ENCODE data around the gene GAREM1. TPM values are rescaled to one million over a fixed set of nuclear protein-coding genes. Genes with fewer than 3 reads are reported as not detected.

GAREM1 gene
- total RNA-seq, 1 donor from 2014 or later: 40.3 TPM

DNA sequence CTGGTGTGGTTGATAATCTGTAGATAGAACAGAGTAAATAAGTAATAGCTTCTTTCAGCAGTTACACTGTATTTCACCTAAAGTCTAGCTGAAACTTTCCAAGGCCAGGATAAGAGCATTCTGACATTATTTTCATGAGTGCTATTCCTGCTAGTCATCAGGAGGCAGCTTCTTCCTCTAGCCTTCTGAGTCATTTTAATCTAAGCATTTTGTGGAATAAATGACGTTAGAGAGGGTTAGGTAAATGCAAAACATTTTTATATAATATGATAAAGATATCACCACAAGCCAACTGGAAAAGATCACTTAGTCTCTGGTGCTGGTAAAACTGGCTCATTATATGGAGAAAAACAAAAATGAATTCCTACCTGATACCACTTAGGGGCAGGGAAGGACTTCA lies 142.3 kb downstream of the GAREM1 start:
- DNase-seq (ENCODE audit: low read depth): no peak

DNA sequence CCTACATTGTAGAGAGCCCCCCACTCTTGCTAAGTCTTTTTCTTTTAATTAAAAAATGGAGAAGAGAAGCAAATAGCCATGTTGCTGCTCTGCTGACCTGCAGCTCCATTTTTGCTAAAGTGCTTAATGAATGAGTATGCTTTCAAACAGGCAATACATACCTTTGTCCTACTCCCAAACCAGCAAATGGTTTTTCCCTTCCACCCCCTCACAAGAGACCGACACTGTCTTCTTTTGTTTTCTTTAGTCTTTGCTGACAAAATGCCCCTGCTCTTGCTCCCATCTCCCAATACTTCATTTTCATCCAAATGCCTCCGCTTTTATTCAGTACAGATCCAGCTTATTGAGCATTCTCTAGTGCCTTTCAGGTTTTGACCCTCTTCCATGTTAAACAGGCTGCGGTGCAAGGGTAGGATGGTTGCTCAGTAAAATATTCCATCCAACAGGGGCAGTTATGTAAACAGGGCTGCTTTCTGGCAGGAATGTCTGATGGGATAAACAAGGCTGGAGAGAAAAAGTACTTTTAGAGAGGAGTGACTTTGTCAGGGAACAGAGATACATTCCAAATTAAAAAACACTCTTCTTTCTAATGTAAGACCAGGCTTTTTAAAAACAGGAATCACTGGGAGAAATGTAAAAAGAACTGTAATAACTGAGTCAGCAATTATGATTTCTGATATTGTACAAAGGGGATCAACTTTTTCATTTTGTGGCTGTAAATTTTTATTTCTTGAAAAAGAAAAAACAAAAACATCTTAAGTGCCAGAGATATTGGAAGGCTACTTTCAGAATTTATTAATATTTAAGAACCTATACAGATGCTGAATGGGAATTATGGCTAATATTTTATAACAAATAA lies 144.0 kb downstream of the GAREM1 start:
- DNase-seq (ENCODE audit: low read depth): no peak

DNA sequence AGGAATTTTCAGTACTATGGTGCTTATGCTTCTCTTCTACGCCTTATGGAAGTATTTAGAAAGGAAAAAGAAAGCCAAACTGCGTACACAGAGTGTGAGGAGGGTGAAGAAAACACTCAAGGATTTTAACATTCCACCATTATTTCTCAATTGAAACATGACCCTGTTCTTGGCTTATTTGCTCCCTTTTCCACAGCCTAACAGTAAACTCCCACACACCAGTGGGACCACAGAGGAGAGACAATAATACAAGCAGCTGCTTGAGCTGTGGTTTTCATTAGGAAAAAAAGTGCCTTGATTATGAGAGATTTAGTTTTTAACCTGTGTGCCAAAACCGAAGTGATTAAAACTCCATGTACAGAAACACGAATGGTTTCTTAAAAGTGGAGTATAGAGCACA lies 146.5 kb downstream of the GAREM1 start:
- DNase-seq (ENCODE audit: low read depth): no peak

DNA sequence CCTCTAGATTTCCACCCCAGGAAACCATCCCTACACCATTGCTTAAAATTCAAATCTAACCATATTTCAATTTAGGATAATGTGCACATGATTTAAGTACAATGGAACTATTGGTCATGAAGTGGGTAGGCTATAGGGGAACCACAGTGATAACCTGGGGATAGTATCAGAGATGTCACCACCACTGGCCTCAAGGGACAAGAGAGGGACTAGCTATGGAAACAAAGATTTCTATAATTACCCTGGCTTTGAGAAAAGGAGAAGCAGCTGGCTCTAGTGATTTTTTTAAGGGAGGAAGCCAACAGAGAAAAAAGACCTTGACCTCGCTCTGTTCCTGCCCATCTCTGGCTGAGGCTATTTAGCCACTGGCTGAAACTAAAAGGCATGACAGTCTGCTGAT lies 148.9 kb downstream of the GAREM1 start:
- no peak for DNase-seq (ENCODE audit: low read depth)

DNA sequence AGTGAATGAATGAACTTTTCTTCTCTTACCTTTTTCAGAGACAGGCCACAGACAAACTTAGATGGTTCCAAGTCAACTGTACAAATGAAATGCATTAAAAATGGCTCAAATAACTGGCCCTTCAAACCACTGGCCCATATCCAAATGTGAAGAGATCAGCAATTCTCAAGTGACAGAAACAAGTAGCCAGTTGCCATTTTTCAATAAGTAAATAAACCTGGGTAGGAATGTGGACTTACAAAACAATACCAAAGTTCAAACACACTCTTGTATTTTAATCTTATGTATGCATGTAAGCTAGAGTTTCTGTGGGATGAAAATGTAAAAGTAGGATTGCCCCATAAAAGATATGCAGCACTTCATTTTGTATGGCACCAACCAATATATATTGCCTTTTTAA lies 151.6 kb downstream of the GAREM1 start:
- DNase-seq (ENCODE audit: low read depth): no peak

DNA sequence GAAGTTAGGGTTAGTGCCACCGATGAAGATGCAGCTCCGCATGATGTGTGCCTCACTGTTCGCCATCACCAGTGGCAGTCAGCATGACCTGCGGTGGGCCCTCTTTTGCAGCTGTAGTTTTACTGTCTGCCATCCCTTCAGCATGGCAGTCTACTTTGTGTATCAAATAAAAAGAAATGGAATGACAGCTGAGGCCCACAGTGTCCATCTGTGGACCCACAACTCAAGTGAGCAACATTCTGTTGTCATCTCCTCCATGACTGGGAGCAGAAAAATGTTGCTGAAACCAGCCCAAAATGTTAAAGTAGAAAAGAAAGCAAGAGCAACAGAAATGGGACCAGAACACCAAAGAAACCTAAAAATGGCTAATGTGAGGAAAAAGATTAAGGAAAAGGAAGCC lies 152.1 kb downstream of the GAREM1 start:
- no peak for DNase-seq (ENCODE audit: low read depth)

DNA sequence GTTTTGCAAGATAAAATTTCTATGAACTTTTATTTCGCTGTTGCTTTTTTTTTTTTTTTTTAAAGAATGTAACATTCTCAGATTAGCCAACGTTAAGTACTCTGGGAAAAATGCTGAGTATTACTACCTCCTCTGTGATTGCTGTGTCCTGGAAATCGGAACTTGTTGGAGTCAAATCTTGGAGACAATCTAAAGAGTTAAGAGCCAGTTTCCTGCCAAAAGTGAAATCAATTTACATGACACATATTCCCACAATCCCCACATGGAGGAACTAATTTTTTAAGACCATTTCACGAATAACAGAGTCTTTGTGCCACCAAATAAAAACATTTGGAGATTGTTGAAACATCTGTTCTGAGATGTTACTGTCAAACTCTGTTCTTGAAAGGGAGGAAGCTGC lies 153.0 kb downstream of the GAREM1 start:
- peak; percentile 44 for DNase-seq (ENCODE audit: low read depth)

DNA sequence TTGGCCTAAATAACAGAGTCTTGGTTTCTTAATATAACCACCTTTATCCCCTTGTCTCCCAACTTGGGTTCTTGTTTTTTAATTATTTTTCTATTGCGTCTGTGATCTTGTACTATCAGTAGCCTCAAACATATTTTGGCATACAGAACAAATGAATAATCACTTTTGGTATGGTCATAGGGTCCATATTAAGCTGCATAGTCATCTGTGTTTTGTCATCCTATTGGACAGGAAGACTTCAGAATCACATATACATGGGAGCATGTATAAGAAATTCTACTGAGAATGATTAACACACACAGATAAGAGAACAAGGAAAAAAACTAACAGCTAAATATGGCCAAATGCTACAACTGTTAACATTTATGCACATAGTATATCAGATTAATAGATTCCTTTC lies 154.8 kb downstream of the GAREM1 start:
- no peak for DNase-seq (ENCODE audit: low read depth)

DNA sequence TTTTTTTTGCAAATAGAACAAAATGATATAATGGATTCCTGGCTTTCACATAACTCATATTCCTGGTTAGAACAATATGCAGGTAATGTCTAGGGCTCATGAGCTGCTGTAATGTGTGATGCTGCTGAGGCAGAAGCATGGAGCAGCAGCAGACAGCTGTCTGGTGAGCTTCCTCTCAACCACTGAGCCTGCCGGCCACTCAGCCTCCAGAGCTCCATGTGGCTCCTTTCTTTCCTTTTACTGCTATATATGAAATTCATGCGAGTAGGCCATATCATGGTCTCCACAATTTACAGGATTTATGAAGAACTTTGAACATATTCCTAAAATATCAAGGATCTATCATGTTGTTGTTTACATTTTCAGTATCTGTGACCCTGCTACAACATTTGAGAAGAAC lies 159.9 kb downstream of the GAREM1 start:
- DNase-seq (ENCODE audit: low read depth): no peak

DNA sequence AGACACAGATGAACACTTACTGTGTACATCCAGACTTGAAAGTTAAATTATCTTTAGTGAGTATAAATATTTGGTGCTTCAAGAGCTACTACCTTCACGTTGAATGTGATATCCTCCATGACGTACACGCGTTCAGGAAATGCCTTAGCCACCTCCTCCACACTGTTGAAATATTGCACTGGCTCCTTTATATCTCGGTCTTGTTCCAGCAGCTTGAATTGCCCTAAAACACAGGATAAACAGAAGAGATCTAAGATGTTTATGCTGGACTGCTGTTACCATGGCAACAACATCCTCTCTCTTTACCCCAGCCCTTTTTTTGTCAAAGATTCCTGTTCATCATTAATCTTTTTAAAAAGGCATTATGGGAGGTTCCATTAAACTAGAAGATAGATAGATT lies 160.6 kb downstream of the GAREM1 start:
- DNase-seq (ENCODE audit: low read depth): peak; percentile 19

DNA sequence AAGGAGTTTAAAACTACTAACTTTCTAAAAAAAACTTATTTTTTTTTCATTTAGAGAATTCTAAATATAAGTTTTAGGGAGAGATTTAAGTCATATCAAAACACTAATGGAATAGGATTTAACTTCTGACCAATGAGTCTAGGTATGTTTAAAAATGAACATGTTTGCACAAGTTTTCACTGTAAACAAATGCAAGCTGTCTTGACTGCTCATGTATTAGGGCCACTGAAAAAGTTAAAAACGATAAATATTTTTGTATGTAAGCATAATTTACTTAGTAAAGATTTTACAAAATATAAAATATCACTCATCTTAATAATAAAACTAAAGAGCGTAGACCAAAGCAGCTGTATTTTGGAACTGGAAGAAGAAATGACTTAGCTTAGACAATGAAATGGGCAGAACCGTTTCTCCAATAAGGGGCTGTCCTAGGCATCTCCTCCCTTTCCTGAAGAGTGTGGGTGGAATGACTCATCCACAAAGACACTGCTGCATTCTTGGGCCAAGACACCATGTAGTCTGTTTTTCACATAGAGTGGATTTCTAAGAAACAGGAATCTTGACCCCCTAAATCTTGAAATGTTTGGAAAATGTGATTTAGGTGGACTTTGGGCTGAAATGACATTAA lies 162.1 kb downstream of the GAREM1 start:
- peak; percentile 84 for DNase-seq (ENCODE audit: low read depth)

DNA sequence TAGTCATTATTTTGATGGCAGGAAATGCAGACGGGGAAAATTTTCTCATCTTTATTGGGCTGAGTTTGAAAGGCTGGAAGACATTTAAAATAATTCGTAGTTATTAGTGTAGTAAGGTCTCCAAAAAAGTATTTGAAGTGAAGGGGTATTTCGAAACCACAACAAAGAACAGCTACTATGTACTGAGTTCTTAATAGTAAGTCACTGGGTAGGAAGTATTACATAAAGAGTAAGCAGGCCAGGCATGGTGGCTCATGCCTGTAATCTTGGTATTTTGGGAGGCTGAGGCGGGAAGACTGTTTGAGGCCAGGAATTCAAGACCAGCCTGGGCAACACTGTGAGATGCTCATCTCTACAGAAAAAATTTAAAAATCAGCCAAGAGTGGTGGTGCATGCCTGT lies 167.3 kb downstream of the GAREM1 start:
- DNase-seq (ENCODE audit: low read depth): no peak

DNA sequence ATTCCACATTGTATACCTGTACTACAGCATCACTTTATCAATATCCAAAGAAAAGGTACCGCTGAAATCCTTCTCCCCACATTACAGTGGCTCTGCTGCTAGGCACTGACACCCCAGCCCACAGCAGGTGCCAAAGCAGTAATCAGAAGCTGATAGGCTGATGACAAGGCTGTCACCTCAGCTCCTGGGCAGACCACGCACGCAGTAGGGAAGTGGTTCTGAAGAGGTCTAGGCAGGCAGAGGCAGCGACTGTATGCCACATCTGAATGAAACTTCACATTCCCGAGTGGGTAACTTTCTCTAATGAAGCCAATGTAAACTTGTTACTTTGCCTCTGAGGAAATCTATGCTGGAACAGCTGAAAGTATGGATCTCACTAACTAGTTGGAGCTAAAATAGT lies 167.9 kb downstream of the GAREM1 start:
- DNase-seq (ENCODE audit: low read depth): no peak

DNA sequence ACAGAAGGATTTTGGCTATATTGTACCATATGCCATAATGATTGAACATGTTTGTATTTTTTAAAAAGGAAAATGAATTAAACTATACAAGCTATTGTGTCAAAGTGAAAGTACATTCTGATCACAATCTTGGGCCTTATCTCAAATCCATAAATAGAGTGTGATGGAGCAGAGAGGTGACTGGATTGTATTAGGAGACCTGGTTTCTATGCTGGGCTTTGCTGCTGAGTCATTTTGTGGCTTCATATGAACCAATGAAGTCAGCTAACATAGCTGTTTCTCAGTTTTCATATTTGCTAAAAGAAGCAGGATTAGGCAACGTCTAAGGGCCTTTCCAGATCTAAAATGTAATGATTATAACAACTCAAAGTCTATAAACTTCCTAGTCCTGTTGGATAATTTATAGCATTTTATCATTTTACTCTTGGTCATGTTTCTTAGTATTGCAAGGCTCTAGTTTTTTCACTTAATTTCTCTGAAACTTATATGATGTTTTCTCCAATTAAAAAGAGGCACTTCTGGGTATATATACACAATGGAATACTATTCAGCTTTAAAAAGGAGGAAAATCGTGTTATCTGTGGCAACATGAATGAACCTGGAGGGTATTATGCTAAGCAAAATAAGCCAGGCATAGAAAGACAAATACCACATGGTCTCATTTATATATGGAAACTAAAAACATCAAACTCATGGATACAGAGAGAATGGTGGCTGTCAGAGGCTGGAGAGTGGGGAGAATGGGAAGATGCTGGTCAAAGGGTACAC lies 168.5 kb downstream of the GAREM1 start:
- DNase-seq (ENCODE audit: low read depth): peak; percentile 82

DNA sequence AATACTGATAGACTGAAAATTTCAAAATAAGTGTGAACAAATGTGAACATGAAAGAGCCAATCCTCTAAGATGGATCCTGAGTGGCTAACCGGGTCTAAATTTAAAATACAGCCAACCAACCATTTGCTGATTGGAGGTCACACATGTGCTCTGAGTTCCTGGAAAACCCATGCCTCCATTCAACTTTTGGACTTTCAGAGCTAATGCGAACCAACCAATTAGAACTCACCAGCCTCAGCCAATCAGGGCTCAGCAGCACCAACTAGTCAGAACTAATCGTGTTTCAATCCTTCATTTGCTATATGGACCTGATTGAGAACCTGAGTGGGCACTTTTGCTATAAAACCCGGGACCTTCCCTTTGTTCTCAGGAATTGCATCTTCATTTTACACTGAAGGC lies 169.3 kb downstream of the GAREM1 start:
- DNase-seq (ENCODE audit: low read depth): no peak

DNA sequence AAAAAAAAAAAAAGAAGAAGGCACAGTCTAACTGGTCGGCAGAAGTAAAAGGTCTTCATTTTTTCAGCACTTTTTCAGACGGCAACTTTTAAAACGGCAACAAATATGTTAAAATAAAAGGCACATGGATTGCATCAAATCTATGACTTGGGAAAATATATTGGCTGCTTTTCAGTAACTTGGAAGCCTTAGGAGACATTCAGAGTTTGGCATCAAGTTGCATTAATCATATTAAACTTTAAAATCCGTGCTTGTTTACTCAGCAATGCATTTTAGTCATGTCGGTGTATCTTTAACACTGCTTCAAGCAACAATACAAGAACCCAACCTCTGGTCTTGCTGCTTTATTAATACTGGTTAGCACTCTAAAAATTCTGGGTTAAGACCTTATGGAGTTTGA lies 169.8 kb downstream of the GAREM1 start:
- DNase-seq (ENCODE audit: low read depth): no peak

DNA sequence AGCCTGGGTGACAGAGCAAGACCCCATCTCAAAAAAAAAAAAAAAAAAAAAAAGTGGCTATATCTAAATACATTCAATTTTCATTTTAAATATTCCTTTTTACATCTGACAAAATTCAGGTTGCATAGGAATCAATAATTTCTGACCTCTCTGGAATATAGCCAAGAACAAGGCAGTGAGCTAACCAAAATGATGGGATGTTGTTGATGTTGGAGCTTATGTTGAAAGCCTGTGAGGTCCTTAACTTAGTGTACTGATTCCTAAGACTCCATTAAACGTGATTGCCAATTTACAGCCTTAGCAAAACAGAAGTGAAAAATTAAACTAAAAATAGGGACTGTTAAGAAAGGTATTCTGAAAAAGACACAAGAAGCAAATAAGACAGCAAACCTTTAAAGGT lies 171.2 kb downstream of the GAREM1 start:
- DNase-seq (ENCODE audit: low read depth): no peak

DNA sequence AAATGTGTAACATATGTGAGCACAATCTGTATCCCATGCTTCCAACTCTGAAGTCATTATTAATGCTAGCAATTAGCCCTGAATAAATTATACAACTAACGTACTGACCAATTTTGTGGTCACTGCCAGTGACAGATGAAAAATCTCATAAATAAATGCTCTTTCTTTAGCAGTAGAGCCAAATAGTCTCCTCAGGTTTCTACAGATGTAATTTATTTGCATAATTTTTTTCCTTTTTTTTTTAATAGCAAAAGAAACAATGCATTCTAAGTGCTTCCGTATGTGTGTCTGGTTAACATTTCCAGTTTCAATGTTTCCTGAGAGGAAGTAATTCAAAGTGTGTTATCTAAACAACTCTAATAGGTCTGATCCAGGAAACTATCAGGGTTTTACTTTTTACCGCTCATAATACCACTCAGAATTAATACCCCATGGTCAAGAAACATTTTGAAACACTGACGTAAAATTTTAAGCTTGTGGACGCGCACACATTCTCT lies 172.5 kb downstream of the GAREM1 start:
- no peak for DNase-seq (ENCODE audit: low read depth)

DNA sequence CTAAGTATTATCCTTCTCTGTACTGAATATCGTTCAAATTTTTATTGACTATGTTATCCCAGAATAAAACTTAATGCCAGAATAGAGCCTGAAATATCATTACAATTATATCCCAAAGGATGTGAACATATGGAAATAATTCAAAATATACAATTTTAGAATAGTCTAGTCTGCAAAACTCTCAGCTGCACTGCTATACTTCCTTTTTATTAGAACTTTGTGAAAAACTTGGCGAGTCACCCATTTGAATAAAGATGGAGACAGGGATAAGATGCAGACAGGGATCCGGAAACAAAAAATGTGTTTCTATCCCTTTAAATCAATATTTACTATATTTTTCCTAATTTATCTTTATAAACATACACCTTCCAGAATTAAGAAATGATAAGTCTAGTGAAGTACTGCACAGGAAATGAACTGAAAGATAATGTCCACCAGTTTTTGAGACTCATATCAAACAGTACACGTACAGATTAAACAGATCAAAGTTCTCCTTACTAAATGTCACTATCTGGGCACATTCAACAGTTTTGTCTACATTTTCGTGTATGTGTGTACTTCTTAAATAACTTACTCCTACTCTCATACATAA lies 173.0 kb downstream of the GAREM1 start:
- DNase-seq (ENCODE audit: low read depth): no peak

DNA sequence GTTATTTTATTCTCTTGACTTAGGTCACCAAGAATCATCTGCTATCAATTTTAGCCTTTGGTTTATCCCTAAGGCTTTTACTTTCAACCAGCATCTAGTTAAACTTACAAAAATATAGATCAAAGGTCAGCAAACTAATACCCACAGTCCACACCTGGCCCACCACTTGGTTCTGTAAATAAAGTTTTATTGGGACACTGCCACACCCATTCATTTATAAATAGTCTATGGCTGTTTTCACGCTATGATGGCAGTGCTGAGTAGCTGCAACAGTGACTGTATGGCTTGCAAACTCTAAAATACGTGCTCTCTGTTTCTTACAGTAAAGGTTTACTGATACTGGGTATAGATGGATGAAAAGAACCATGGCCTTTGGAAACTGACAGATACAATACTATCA lies 173.8 kb downstream of the GAREM1 start:
- no peak for DNase-seq (ENCODE audit: low read depth)

DNA sequence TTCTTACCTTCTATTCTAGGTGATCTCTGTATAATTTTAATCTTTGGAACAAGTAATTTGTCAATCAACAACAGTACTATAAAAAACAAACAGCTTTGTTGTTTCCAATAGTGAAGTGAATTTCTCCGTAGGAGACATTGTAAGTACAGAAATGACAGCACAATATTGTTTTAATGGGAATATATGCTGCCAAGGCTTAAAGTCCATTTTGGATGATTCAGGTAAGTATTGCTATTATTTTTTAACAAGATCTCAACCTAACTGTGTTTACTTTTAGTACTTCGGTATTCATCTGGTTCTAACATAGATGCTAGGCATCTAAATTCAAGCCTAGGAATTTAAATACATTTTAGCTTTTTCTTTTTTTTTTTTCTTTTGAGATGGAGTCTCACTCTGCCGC lies 175.1 kb downstream of the GAREM1 start:
- DNase-seq (ENCODE audit: low read depth): no peak

DNA sequence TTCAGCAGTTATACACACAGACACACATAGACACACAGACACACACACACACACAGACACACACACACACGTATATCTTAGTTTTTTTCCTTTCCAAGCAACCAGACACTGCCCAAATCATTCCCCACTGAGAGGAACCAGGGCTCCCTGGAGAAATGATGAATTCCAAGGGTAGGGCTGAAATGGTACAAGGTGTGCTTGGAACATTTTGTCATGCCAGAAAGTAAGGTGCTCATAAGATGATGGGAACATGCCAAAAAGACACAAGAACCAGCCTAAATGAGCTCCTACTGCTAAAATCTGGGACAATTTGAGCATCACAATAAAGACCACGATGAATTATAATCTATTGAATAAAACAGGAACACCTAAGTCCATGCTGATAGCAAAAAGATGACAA lies 177.6 kb downstream of the GAREM1 start:
- no peak for DNase-seq (ENCODE audit: low read depth)
